Neural cell (in vitro differentiated cells): Measurements from ENCODE around the gene TSEN2. TPM values are rescaled to one million over a fixed set of nuclear protein-coding genes. Genes with fewer than 3 reads are reported as not detected.

Experiments used
- H2AFZ ChIP-seq: fragments of 200-600, 300-800 bp; sonication (generic), shearing (Covaris generic); 2 replicates; pipeline ENCODE4 v1.6.0; 2014; ENCODE audit warnings: low read depth, mild to moderate bottlenecking, antibody characterized with exemption, low read length, moderate library complexity
- H3F3A ChIP-seq: fragments of 200-600 bp; shearing (Covaris generic); 2 replicates; pipeline ENCODE4 v1.6.1; 2016; ENCODE audit warnings: mild to moderate bottlenecking, moderate library complexity, mixed read lengths, antibody characterized with exemption, low read length; ENCODE audit not compliant: insufficient read depth, poor library complexity, severe bottlenecking
- H3K27ac ChIP-seq: fragments of 200-600, 300-800 bp; sonication (generic), shearing (Covaris generic); 2 replicates; pipeline ENCODE4 v1.5.1; 2014; ENCODE audit warnings: mild to moderate bottlenecking, low read length, moderate library complexity
- H3K27me3 ChIP-seq: fragments of 300-800, 200-600 bp; sonication (generic), shearing (Covaris generic); 2 replicates; pipeline ENCODE4 v1.6.0; 2014; ENCODE audit warnings: mild to moderate bottlenecking, low read depth, low read length, moderate library complexity; ENCODE audit not compliant: insufficient read depth
- H3K36me3 ChIP-seq: fragments of 300-800, 200-600 bp; sonication (generic), shearing (Covaris generic); 2 replicates; pipeline ENCODE4 v1.5.1; 2014; ENCODE audit warnings: mild to moderate bottlenecking, antibody characterized with exemption, low read length, moderate library complexity; ENCODE audit not compliant: insufficient read depth
- H3K4me2 ChIP-seq: fragments of 300-800, 200-600 bp; sonication (generic), shearing (Covaris generic); 2 replicates; pipeline ENCODE4 v1.6.0; 2014; ENCODE audit warnings: mild to moderate bottlenecking, low read length
- H3K4me3 ChIP-seq: fragments of 300-800, 200-600 bp; sonication (generic), shearing (Covaris generic); 2 replicates; pipeline ENCODE4 v1.5.1; 2014; ENCODE audit warnings: mild to moderate bottlenecking, low read length, moderate library complexity
- H3K79me2 ChIP-seq: fragments of 200-600 bp; shearing (Covaris generic); replicated peaks from 2 replicates; pipeline ENCODE4 v1.6.0; 2014; ENCODE audit warnings: mild to moderate bottlenecking, low read length, moderate library complexity; ENCODE audit not compliant: insufficient read depth
- H3K9ac ChIP-seq: fragments of 300-800, 200-600 bp; sonication (generic), shearing (Covaris generic); 2 replicates; pipeline ENCODE4 v1.6.1; 2016; ENCODE audit warnings: mild to moderate bottlenecking, low read length, mixed read lengths
- H3K9me2 ChIP-seq: fragments of 200-600 bp; shearing (Covaris generic); 2 replicates; pipeline ENCODE4 v1.6.1; 2016; ENCODE audit warnings: mild to moderate bottlenecking, low read length, mixed read lengths; ENCODE audit not compliant: insufficient read depth
- H3K9me3 ChIP-seq: fragments of 200-600, 300-800 bp; sonication (generic), shearing (Covaris generic); 2 replicates; pipeline ENCODE4 v1.6.1; 2016; ENCODE audit warnings: mild to moderate bottlenecking, mixed run types, low read length, moderate library complexity, mixed read lengths
- H4K20me1 ChIP-seq: fragments of 200-600 bp; shearing (Covaris generic); 2 replicates; pipeline ENCODE4 v1.6.1; 2016; ENCODE audit warnings: mild to moderate bottlenecking, mixed run types; ENCODE audit not compliant: insufficient read depth
- EP300 ChIP-seq: fragments of 450-650 bp; conservative IDR thresholded peaks from 2 replicates; pipeline ENCODE4 v1.6.1; 2014; ENCODE audit warnings: antibody characterized with exemption, mild to moderate bottlenecking, moderate library complexity; ENCODE audit not compliant: poor library complexity, severe bottlenecking
- EZH2 ChIP-seq: fragments of 200-600, 300-800 bp; shearing (Covaris generic), sonication (generic); IDR thresholded peaks from 2 replicates; pipeline ENCODE4 v1.6.1; 2014; ENCODE audit warnings: antibody characterized with exemption, low read length, borderline replicate concordance, mild to moderate bottlenecking; ENCODE audit not compliant: insufficient read depth, poor library complexity, severe bottlenecking
- MXI1 ChIP-seq: fragments of 450-650 bp; conservative IDR thresholded peaks from 2 replicates; pipeline ENCODE4 v1.6.1; 2014; ENCODE audit warnings: antibody characterized with exemption, mild to moderate bottlenecking; ENCODE audit not compliant: poor library complexity, severe bottlenecking
- POLR2AphosphoS5 ChIP-seq: IDR thresholded peaks from 2 replicates; pipeline ENCODE4 v1.6.1; 2012
- RAD21 ChIP-seq: fragments of 450-650 bp; conservative IDR thresholded peaks from 2 replicates; pipeline ENCODE4 v1.6.1; 2014; ENCODE audit warnings: antibody characterized with exemption, mild to moderate bottlenecking, moderate library complexity
- SMC3 ChIP-seq: fragments of 450-650 bp; conservative IDR thresholded peaks from 2 replicates; pipeline ENCODE4 v1.6.1; 2014; ENCODE audit warnings: antibody characterized with exemption, mild to moderate bottlenecking, moderate library complexity; ENCODE audit not compliant: poor library complexity
- TAF1 ChIP-seq: IDR thresholded peaks from 2 replicates; pipeline ENCODE4 v1.6.1; 2012; ENCODE audit warnings: low read depth
- polyA plus RNA-seq: library from polyadenylated mRNA; depleted of rRNA; stranded (reverse); fragments of >200 nt; gene quantifications from 2 replicates; pipeline ENCODE4 v1.2.3, GENCODE V29; 2014
- TF ChIP-seq, protein P1 (sequence below): IDR thresholded peaks from 2 replicates; pipeline ENCODE4 v1.6.1; 2012; ENCODE audit warnings: borderline replicate concordance
- TF ChIP-seq, protein P2 (sequence below): fragments of 450-650 bp; IDR thresholded peaks from 2 replicates; pipeline ENCODE4 v1.5.1; 2014; ENCODE audit warnings: antibody characterized with exemption, mild to moderate bottlenecking, moderate library complexity; ENCODE audit not compliant: poor library complexity, severe bottlenecking

TSEN2 gene
- polyA plus RNA-seq, 1 donor from 2014 or later, result 22.6 TPM

DNA sequence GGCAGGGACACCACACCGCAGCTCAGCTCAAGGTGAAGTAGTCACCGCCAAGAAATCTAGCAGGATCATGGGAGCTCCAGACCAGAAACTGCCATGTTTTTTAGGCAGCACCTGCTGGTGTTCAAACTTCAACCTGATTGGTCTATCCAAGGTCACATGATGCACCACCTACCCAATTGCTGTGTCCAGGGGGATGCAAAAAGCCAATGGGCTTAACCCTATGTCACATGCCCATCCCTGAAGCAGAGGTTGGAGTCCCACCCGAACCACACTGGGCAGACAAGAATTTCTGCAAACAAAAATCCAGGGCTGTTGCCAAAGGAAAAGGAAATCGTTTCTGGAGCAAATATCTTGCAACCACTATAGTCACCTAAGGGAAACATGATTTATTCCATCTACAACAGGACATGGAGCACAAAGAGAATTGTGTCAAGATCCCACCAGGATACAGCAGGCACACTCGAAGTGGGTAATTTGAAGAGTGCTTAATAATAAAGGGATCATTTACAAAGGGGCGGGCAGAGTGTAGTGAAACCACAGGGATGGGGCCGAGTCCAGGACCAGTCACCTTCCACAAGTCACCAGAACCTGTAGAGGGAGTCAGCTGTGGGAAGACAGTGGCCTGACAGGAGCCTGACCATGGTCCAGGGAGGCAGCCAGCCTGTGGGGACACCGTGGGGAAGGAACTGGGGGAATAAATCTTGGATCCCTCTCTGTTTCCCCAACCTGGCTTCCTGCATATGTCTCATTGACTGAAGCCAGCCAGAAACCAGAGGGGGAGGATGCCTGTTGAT, 34.2 kb upstream of the TSEN2 start:
- no peak overlapping the region for H3K4me2 ChIP-seq
- no peaks in the 10 kb centered on the region for H3K36me3 ChIP-seq
- H4K20me1 ChIP-seq, result no peaks in the 10 kb centered on the region
- no peaks in the 10 kb centered on the region for H3K27me3 ChIP-seq
- no peaks in the 10 kb centered on the region for H3K79me2 ChIP-seq
- no peaks in the 10 kb centered on the region for H3F3A ChIP-seq
- H2AFZ ChIP-seq, result no peak overlapping the region
- H3K9ac ChIP-seq, result no peak overlapping the region
- H3K9me2 ChIP-seq, result no peaks in the 10 kb centered on the region
- H3K9me3 ChIP-seq, result no peaks in the 10 kb centered on the region
- H3K4me3 ChIP-seq, result no peak overlapping the region
- H3K27ac ChIP-seq, result no peak overlapping the region
- TF ChIP-seq, protein P1, sequence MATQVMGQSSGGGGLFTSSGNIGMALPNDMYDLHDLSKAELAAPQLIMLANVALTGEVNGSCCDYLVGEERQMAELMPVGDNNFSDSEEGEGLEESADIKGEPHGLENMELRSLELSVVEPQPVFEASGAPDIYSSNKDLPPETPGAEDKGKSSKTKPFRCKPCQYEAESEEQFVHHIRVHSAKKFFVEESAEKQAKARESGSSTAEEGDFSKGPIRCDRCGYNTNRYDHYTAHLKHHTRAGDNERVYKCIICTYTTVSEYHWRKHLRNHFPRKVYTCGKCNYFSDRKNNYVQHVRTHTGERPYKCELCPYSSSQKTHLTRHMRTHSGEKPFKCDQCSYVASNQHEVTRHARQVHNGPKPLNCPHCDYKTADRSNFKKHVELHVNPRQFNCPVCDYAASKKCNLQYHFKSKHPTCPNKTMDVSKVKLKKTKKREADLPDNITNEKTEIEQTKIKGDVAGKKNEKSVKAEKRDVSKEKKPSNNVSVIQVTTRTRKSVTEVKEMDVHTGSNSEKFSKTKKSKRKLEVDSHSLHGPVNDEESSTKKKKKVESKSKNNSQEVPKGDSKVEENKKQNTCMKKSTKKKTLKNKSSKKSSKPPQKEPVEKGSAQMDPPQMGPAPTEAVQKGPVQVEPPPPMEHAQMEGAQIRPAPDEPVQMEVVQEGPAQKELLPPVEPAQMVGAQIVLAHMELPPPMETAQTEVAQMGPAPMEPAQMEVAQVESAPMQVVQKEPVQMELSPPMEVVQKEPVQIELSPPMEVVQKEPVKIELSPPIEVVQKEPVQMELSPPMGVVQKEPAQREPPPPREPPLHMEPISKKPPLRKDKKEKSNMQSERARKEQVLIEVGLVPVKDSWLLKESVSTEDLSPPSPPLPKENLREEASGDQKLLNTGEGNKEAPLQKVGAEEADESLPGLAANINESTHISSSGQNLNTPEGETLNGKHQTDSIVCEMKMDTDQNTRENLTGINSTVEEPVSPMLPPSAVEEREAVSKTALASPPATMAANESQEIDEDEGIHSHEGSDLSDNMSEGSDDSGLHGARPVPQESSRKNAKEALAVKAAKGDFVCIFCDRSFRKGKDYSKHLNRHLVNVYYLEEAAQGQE, result no peak
- TF ChIP-seq EZH2 (no peak), SMC3 (no peak), TAF1 (no peak), RAD21 (no peak), EP300 (no peak), POLR2AphosphoS5 (no peak), MXI1 (no peak)
- TF ChIP-seq, protein P2, sequence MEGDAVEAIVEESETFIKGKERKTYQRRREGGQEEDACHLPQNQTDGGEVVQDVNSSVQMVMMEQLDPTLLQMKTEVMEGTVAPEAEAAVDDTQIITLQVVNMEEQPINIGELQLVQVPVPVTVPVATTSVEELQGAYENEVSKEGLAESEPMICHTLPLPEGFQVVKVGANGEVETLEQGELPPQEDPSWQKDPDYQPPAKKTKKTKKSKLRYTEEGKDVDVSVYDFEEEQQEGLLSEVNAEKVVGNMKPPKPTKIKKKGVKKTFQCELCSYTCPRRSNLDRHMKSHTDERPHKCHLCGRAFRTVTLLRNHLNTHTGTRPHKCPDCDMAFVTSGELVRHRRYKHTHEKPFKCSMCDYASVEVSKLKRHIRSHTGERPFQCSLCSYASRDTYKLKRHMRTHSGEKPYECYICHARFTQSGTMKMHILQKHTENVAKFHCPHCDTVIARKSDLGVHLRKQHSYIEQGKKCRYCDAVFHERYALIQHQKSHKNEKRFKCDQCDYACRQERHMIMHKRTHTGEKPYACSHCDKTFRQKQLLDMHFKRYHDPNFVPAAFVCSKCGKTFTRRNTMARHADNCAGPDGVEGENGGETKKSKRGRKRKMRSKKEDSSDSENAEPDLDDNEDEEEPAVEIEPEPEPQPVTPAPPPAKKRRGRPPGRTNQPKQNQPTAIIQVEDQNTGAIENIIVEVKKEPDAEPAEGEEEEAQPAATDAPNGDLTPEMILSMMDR, result no peak

DNA sequence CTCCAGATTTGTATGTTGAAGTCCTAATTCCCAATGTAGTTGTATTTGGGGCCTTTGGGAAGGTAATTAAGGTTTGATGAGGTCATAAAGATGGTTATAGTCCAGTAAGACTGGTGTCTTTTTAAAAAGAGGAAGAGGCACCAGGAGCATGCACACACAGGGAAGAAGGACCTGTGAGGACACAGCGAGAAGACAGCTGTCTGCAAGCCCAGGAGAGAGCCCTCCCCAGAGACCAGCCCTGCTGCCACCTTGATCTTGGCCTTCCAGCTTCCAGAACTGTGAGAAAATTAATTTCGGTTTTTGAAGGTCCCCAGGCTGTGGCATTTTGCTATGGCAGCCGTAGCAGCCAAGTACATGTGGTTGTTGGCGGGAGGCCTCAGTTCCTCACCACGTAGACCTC, 32.8 kb upstream of the TSEN2 start:
- no peak overlapping the region for H2AFZ ChIP-seq
- no peak overlapping the region for H3K9ac ChIP-seq
- TF ChIP-seq, protein P1, result no peak
- TF ChIP-seq RAD21 (no peak), EP300 (no peak), TAF1 (no peak), EZH2 (no peak), SMC3 (no peak), MXI1 (no peak), POLR2AphosphoS5 (no peak)
- TF ChIP-seq, protein P2, result no peak
- no peaks in the 10 kb centered on the region for H3K9me2 ChIP-seq
- H3K79me2 ChIP-seq, result no peaks in the 10 kb centered on the region
- H4K20me1 ChIP-seq, result no peaks in the 10 kb centered on the region
- H3K27ac ChIP-seq, result no peak overlapping the region
- H3K36me3 ChIP-seq, result no peaks in the 10 kb centered on the region
- H3K27me3 ChIP-seq, result no peaks in the 10 kb centered on the region
- no peak overlapping the region for H3K4me2 ChIP-seq
- H3K9me3 ChIP-seq, result no peaks in the 10 kb centered on the region
- no peak overlapping the region for H3K4me3 ChIP-seq
- H3F3A ChIP-seq, result no peaks in the 10 kb centered on the region
